Measurements from ENCODE around the gene KCTD3. TPM values are rescaled to one million over a fixed set of nuclear protein-coding genes. Genes with fewer than 3 reads are reported as not detected.

Gene KCTD3
- 26.6 and 40.8 TPM in 2 replicates for total RNA-seq
- polyA plus RNA-seq = 34.0 and 45.7 TPM in 2 replicates

GRCh38 chr1:215566556-215567490 lies at the start of gene KCTD3:
Gene KCTD3, plus strand, starts transcription at chr1:215567304. Its CDS starts 382 bp downstream, at chr1:215567686.
- no peaks in the 10 kb centered on the region for H3K27me3 ChIP-seq
- H3K4me3 ChIP-seq = peak within 1 kb of the TSS; percentile 83
- peak; percentile 83 to 87 for DNase-seq (ENCODE audit: low read depth in 1 of 2, low spot score in 1 of 2)
- no peaks in the 10 kb centered on the region for H3K9me3 ChIP-seq (ENCODE audit: low read depth)
- no peak for TF ChIP-seq CTCF (IDR thresholded peaks at IDR 0.05; ENCODE audit: low read depth, low read length)
- peaks cover 15% of the 10 kb centered on the region for H3K4me1 ChIP-seq (ENCODE audit: low read depth)
- H3K36me3 ChIP-seq = no peaks in the 10 kb centered on the region
- H3K27ac ChIP-seq = peak within 1 kb of the TSS; percentile 89

DNA sequence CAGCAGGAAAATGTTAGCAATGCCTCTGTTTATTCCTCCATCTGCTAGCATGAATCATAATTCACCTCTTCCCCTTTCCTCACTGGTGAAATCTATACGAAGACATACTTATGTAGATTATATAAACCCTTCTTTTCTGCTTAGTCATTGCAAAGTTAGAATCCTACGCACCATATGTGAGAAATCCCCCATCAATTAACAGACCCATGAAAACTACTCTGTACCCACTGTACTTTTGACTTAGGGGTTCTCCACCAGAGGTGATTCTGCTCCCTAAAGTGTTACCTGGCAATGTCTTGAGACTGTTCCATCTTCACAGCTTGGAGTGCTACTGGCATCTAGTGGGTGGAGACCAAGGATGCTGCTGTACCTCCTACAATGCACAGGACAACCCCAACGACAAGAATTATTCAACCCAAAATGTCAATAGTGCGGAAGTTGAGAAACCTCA lies 49.6 kb upstream of the KCTD3 start:
- Histone ChIP-seq H3K4me3 (no peak overlapping the region), H3K36me3 (no peaks in the 10 kb centered on the region), H3K4me1 (ENCODE audit: low read depth) (no peaks in the 10 kb centered on the region), H3K27ac (no peak overlapping the region), H3K9me3 (ENCODE audit: low read depth) (no peaks in the 10 kb centered on the region), H3K27me3 (no peaks in the 10 kb centered on the region)
- peak; percentile 3 to 10 for DNase-seq (ENCODE audit: low read depth in 1 of 2, low spot score in 1 of 2)
- TF ChIP-seq CTCF (IDR thresholded peaks at IDR 0.05; ENCODE audit: low read depth, low read length) = no peak

DNA sequence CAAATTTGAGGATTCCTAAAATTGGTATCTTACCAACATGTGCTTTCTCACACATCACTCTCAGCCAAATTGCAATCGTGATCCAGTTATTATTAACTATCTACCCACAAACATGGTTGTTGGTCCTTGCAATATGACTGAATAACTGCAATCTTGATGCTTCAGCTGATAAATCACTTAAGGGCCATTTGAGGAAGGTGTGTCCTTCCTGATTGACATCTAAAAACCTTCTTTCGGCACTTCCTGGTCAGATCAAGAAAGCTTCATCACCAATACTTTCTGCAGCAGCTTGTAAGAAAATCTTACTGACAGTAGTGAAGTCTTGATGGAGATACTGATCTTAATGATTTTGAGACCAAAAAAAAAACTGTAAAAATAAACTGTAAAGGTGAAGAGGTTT lies 48.5 kb upstream of the KCTD3 start:
- Histone ChIP-seq H3K4me1 (ENCODE audit: low read depth) (no peaks in the 10 kb centered on the region), H3K27ac (no peak overlapping the region), H3K36me3 (no peaks in the 10 kb centered on the region), H3K9me3 (ENCODE audit: low read depth) (no peaks in the 10 kb centered on the region), H3K27me3 (no peaks in the 10 kb centered on the region), H3K4me3 (no peak overlapping the region)
- no peak for TF ChIP-seq CTCF (IDR thresholded peaks at IDR 0.05; ENCODE audit: low read depth, low read length)
- no peak for DNase-seq (ENCODE audit: low read depth in 1 of 2, low spot score in 1 of 2)

DNA sequence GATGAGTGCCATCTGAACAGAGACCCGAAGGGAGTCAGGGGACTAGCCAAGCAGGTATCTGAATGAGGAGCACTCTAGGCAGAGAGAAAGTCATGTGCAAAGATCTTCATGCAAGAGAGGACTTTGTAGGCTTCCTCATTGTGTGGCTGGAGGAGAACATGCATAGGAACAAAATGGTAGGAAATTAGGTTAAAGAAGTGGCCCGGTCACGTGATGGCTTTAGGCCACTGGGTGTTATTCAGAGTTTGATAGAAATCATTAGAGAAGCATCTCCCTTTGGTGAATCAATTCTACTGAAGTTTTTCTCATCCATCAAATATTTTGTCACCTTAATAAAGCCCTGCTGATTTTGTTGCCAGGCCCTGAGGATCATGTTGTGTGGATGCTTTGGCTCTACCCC lies 45.8 kb upstream of the KCTD3 start:
- Histone ChIP-seq H3K4me3 (no peak overlapping the region), H3K27ac (no peak overlapping the region), H3K4me1 (ENCODE audit: low read depth) (no peaks in the 10 kb centered on the region), H3K27me3 (no peaks in the 10 kb centered on the region), H3K9me3 (ENCODE audit: low read depth) (no peaks in the 10 kb centered on the region), H3K36me3 (no peaks in the 10 kb centered on the region)
- DNase-seq (ENCODE audit: low read depth in 1 of 2, low spot score in 1 of 2) = no peak
- TF ChIP-seq CTCF (IDR thresholded peaks at IDR 0.05; ENCODE audit: low read depth, low read length) = no peak

DNA sequence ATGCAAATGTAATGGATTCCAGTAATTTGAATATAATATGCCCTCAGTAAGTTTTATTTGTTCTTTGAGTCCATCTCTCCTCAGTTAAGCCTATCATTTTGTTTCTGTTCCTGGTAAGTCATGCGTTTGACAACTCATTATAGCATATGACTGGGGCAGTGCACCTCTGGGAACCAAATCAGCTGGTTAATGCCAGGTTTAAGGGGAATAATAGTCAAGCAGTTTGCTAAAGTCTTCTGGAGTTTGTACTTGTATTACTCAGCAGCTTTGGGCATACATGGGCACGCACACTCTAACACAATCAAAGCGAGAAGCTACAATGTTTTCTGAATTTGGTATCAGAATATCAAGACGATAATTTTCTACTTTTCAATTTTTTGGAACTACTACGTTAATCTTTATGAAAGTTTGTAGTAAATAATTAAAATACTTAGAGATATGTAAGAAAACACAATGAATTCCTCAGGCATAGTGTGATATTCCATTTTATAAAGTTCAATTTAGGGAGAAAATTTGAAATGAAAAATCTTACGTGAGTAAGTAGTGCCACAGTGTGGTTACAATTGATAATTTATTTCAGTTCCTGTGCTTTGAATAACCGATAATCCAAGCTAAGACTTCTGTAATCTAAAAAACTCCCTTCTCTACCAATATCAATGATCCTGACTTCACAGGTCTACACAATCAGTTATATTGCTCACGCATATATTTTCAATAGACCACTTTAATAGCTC lies 43.8 kb upstream of the KCTD3 start:
- H3K4me1 ChIP-seq (ENCODE audit: low read depth) = no peaks in the 10 kb centered on the region
- TF ChIP-seq CTCF (IDR thresholded peaks at IDR 0.05; ENCODE audit: low read depth, low read length) = no peak
- no peak overlapping the region for H3K4me3 ChIP-seq
- no peaks in the 10 kb centered on the region for H3K9me3 ChIP-seq (ENCODE audit: low read depth)
- no peak overlapping the region for H3K27ac ChIP-seq
- no peaks in the 10 kb centered on the region for H3K27me3 ChIP-seq
- peak; percentile 2 to 21 for DNase-seq (ENCODE audit: low read depth in 1 of 2, low spot score in 1 of 2)
- H3K36me3 ChIP-seq = no peaks in the 10 kb centered on the region
